ENCODE measurements around the gene CPLX3. TPM values are rescaled to one million over a fixed set of nuclear protein-coding genes. Genes with fewer than 3 reads are reported as not detected.

Gene CPLX3
- total RNA-seq, 1 donor from 2014 or later = not detected

DNA sequence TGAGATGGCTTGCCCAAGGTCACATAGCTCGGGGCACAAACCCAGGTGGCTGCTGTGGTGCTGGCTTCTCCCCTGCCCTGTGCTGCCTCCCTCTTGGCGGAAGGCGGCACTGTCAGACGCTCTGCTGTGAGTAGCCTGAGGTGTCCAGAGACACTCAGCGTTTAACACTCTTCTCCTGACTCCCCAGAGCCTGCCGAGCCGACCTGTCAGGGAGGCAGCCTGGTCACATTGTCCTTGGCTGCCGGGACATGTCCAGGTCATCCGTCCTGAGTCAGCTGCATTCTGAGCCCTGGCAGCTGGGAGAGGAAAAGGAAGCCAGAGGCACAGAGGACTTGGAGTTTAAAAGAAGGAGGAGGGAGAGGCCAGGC lies 9.1 kb upstream of the CPLX3 start:
- intact Hi-C loops (cut with DNase I) = no loop called here
- H3K4me3 ChIP-seq = no peak overlapping the region
- TF ChIP-seq, protein P1, sequence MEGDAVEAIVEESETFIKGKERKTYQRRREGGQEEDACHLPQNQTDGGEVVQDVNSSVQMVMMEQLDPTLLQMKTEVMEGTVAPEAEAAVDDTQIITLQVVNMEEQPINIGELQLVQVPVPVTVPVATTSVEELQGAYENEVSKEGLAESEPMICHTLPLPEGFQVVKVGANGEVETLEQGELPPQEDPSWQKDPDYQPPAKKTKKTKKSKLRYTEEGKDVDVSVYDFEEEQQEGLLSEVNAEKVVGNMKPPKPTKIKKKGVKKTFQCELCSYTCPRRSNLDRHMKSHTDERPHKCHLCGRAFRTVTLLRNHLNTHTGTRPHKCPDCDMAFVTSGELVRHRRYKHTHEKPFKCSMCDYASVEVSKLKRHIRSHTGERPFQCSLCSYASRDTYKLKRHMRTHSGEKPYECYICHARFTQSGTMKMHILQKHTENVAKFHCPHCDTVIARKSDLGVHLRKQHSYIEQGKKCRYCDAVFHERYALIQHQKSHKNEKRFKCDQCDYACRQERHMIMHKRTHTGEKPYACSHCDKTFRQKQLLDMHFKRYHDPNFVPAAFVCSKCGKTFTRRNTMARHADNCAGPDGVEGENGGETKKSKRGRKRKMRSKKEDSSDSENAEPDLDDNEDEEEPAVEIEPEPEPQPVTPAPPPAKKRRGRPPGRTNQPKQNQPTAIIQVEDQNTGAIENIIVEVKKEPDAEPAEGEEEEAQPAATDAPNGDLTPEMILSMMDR (IDR thresholded peaks at IDR 0.05) = no peak
- no peaks in the 10 kb centered on the region for H3K27me3 ChIP-seq
- no peak overlapping the region for H3K27ac ChIP-seq
- H3K9me3 ChIP-seq = no peaks in the 10 kb centered on the region
- no peaks in the 10 kb centered on the region for H3K36me3 ChIP-seq
- H3K4me1 ChIP-seq = no peaks in the 10 kb centered on the region
- no peak for DNase-seq (ENCODE audit: low spot score in 2 of 2)

DNA sequence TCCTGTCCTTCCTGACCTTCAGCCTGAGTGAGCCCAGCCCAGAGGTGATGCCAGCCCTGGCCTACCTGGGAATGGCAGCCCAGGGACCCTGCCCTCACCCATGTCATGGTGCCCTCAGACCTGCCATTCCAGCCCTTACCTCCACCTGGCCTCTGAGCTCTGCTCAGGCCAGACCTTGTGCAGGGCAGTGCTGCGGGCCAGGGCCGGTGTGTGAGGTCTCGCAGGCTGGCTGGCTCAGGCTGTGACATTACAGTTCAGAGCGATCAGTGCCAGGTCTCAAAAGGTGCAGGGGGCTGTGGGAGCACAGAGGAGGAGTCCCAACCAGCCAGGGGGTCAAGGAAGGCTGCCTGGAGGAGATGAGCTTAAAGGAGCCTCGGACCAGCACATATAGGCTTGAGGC lies 6.4 kb upstream of the CPLX3 start:
- no peak for DNase-seq (ENCODE audit: low spot score in 2 of 2)
- H3K27me3 ChIP-seq = no peaks in the 10 kb centered on the region
- TF ChIP-seq, protein P1 (IDR thresholded peaks at IDR 0.05) = no peak
- H3K9me3 ChIP-seq = no peaks in the 10 kb centered on the region
- no peaks in the 10 kb centered on the region for H3K36me3 ChIP-seq
- H3K4me3 ChIP-seq = no peak overlapping the region
- no peaks in the 10 kb centered on the region for H3K4me1 ChIP-seq
- intact Hi-C loops (cut with DNase I) = no loop called here
- H3K27ac ChIP-seq = no peak overlapping the region

GRCh38 chr15:74821091-74821789 lies 5.2 kb upstream of the CPLX3 start:
- TF ChIP-seq, protein P1 (IDR thresholded peaks at IDR 0.05) = no peak
- no peaks in the 10 kb centered on the region for H3K27me3 ChIP-seq
- no peak for DNase-seq (ENCODE audit: low spot score in 2 of 2)
- H3K9me3 ChIP-seq = no peaks in the 10 kb centered on the region
- no peaks in the 10 kb centered on the region for H3K4me1 ChIP-seq
- H3K36me3 ChIP-seq = no peaks in the 10 kb centered on the region
- intact Hi-C loops (cut with DNase I) = no loop called here
- no peak overlapping the region for H3K27ac ChIP-seq
- H3K4me3 ChIP-seq = no peak overlapping the region

GRCh38 chr15:74821790-74822158 lies 4.7 kb upstream of the CPLX3 start:
- intact Hi-C loops (cut with DNase I) = no loop called here
- DNase-seq (ENCODE audit: low spot score in 2 of 2) = no peak
- no peaks in the 10 kb centered on the region for H3K36me3 ChIP-seq
- TF ChIP-seq, protein P1 (IDR thresholded peaks at IDR 0.05) = no peak
- no peaks in the 10 kb centered on the region for H3K27me3 ChIP-seq
- H3K4me1 ChIP-seq = no peaks in the 10 kb centered on the region
- H3K27ac ChIP-seq = no peak overlapping the region
- H3K4me3 ChIP-seq = no peak overlapping the region
- no peaks in the 10 kb centered on the region for H3K9me3 ChIP-seq

DNA sequence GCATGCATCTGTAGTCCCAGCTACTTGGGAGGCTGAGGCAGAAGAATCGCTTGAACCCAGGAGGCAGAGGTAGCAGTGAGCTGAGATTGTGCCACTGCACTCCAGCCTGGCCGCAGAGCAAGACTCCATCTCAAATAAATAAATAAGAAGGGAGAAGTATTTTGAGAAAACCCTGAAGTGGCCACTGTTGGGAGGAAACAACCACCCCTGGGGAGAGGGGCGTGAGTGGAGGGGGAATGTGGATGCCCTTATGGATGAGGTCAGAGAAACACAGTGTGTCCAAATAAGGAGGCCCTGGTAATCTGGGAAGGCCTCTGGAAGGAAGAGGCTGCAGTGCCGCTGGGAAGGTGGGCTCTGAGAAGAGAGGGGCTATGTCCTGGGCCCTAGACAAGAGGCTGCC lies 4.2 kb upstream of the CPLX3 start:
- Histone ChIP-seq H3K9me3 (no peaks in the 10 kb centered on the region), H3K4me3 (no peak overlapping the region), H3K27me3 (no peaks in the 10 kb centered on the region), H3K4me1 (no peaks in the 10 kb centered on the region), H3K36me3 (no peaks in the 10 kb centered on the region), H3K27ac (no peak overlapping the region)
- TF ChIP-seq, protein P1 (IDR thresholded peaks at IDR 0.05) = no peak
- DNase-seq (ENCODE audit: low spot score in 2 of 2) = no peak
- intact Hi-C loops (cut with DNase I) = no loop called here

DNA sequence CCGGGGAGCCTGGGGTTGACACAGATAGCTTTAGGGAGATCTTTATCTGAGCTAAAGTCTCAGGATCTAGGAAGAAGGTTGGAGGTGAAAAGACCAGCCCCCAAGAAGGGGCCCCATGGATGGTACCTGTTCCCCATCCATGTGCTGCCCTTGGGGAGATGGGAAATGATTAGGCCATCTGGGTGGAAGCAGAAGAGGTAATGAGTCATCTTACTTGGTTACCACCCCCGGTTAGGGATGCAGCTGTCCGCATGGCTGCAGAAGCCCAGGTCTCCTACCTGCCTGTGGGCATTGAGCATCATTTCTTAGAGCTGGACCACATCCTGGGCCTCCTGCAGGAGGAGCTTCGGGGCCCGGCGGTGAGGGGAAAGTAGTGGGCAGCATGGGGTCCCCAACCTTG lies 3.1 kb upstream of the CPLX3 start:
- no peak overlapping the region for H3K4me3 ChIP-seq
- H3K36me3 ChIP-seq = no peaks in the 10 kb centered on the region
- no peaks in the 10 kb centered on the region for H3K4me1 ChIP-seq
- intact Hi-C loops (cut with DNase I) = no loop called here
- no peaks in the 10 kb centered on the region for H3K9me3 ChIP-seq
- H3K27ac ChIP-seq = no peak overlapping the region
- no peak for DNase-seq (ENCODE audit: low spot score in 2 of 2)
- H3K27me3 ChIP-seq = peaks cover 3% of the 10 kb centered on the region
- TF ChIP-seq, protein P1 (IDR thresholded peaks at IDR 0.05) = no peak
